OCI-LY7 (cell line): ENCODE data around the gene ADGRG3.

Source experiments
- EZH2phosphoT487 ChIP-seq: fragments of 200-600 bp; sonication (generic); IDR thresholded peaks from 2 replicates; pipeline ENCODE4 v1.6.1; 2018; ENCODE audit warnings: low read depth, borderline replicate concordance, mild to moderate bottlenecking, mixed run types, antibody characterized with exemption, low read length, moderate library complexity, mixed read lengths
- TF ChIP-seq, protein P1 (sequence below): fragments of 200-600 bp; sonication (generic); conservative IDR thresholded peaks from 2 replicates; pipeline ENCODE4 v1.5.1; 2014; ENCODE audit warnings: mild to moderate bottlenecking, antibody characterized with exemption, low read length, moderate library complexity, mixed read lengths

DNA sequence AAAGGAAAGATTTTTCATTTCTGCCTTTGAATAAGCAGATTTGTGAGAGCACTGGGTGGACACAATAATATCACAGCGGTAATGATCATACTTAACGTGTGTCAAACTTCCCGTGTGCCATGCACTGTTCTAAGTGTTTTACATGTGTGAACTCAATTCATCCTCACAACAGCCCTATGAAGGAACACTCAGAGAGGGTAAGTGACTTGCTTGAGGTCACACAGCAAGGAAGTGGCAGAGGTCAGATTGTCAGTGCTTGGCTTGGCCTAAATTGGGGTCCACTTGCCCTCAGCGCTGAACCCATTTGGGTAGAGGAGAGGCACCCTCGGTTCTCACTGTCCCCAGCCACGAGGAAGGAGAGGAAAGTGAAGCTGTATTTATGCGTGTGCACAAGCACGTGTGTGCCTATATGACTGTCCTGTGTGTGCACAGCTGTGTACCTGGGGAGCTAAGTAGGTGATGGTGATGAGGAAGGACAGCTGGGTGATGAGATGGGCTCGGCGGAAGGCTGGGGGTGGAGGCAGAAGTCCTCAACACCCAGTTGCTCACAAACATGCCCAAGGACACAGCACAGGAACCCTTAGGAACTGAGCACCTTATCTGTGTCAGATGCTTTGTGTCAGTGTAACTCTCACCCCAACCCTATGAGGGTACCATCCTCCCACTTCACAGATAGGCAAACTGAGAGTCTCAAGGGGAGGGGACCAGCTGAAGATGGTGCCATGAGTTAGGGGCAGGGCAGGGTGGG lies 9.8 kb upstream of the ADGRG3 start:
- TF ChIP-seq, protein P1, sequence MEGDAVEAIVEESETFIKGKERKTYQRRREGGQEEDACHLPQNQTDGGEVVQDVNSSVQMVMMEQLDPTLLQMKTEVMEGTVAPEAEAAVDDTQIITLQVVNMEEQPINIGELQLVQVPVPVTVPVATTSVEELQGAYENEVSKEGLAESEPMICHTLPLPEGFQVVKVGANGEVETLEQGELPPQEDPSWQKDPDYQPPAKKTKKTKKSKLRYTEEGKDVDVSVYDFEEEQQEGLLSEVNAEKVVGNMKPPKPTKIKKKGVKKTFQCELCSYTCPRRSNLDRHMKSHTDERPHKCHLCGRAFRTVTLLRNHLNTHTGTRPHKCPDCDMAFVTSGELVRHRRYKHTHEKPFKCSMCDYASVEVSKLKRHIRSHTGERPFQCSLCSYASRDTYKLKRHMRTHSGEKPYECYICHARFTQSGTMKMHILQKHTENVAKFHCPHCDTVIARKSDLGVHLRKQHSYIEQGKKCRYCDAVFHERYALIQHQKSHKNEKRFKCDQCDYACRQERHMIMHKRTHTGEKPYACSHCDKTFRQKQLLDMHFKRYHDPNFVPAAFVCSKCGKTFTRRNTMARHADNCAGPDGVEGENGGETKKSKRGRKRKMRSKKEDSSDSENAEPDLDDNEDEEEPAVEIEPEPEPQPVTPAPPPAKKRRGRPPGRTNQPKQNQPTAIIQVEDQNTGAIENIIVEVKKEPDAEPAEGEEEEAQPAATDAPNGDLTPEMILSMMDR = no peak
- no peak for TF ChIP-seq EZH2phosphoT487
